Lung (tissue), 12 donors: Measurements from ENCODE around the gene RAPSN. TPM values are rescaled to one million over a fixed set of nuclear protein-coding genes. Genes with fewer than 3 reads are reported as not detected.

Source experiments
- ATAC-seq: fragments of 200-7000 bp; cut with Tn5 transposase; one replicate; pipeline ENCODE4 v1.9.1; 2020; ENCODE audit warnings: moderate number of reproducible peaks; ENCODE audit not compliant: insufficient read depth, low FRiP score
- DNase-seq, 3 donors: peaks; one replicate each; pipeline ENCODE4 v3.0.0-alpha.2; 2013 to 2017
- H3K27ac ChIP-seq, 2 donors: one replicate each; pipeline ENCODE4 v1.5.1; 2013; ENCODE audit warnings: mild to moderate bottlenecking in 2 of 2, moderate library complexity in 2 of 2, control low read depth in 1 of 2, inconsistent platforms in 1 of 2, low read depth in 1 of 2, low read length in 1 of 2
- H3K27me3 ChIP-seq, 3 donors: one replicate each; pipeline ENCODE4 v1.5.1; 2013; ENCODE audit warnings: low read length in 2 of 3; ENCODE audit not compliant: control insufficient read depth in 3 of 3, insufficient read depth in 3 of 3
- H3K36me3 ChIP-seq, 4 donors: one replicate each; pipeline ENCODE4 v1.5.1; 2013; ENCODE audit warnings: low read length in 4 of 4, mild to moderate bottlenecking in 1 of 4, moderate library complexity in 1 of 4; ENCODE audit not compliant: control insufficient read depth in 4 of 4, insufficient read depth in 4 of 4
- H3K4me1 ChIP-seq, 5 donors: one replicate each; pipeline ENCODE4 v1.5.1; 2013; ENCODE audit warnings: low read length in 5 of 5, mild to moderate bottlenecking in 2 of 5, moderate library complexity in 1 of 5; ENCODE audit not compliant: control insufficient read depth in 5 of 5, insufficient read depth in 5 of 5
- H3K4me3 ChIP-seq: one replicate; pipeline ENCODE4 v1.5.1; 2013; ENCODE audit warnings: mild to moderate bottlenecking, control low read depth, moderate library complexity
- H3K9ac ChIP-seq, 2 donors: one replicate each; pipeline ENCODE4 v1.5.1; 2013; ENCODE audit warnings: low read length in 2 of 2, control low read depth in 1 of 2; ENCODE audit not compliant: insufficient read depth in 1 of 2
- H3K9me3 ChIP-seq, 4 donors: one replicate each; pipeline ENCODE4 v1.5.1; 2013; ENCODE audit warnings: low read length in 3 of 4, mild to moderate bottlenecking in 1 of 4, moderate library complexity in 1 of 4; ENCODE audit not compliant: control insufficient read depth in 4 of 4, insufficient read depth in 3 of 4
- WGBS, 2 donors: extraction: QIAGEN DNeasy Blood & Tissue Kit; methylation state at CpG; one replicate each; pipeline ENCODE4 v1.1.7; 2013; 5-methylcytosine and 5-hydroxymethylcytosine counted together
- polyA plus RNA-seq, 2 donors: library from polyadenylated mRNA; stranded (reverse); fragments of 200-250 nt; gene quantifications; one replicate each; pipeline ENCODE4 v1.2.1, GENCODE V29; 2013
- total RNA-seq, 2 donors: library from RNA; depleted of rRNA in 1 of 2; stranded (reverse); fragments of >200 nt in 1 of 2; gene quantifications; one replicate each; pipeline ENCODE4 v1.2.1, GENCODE V29; 2014 to 2021
- TF ChIP-seq, protein P1 (sequence below): IDR thresholded peaks from 2 replicates; pipeline ENCODE4 v1.5.1; 2012; ENCODE audit warnings: mild to moderate bottlenecking; ENCODE audit errors: control extremely low read depth, extremely low read depth
- donor health status: control.
- donor health status: control.
- donor health status: Bipolar disorder and iron deficiency.
- donor health status: healthy.
- donor health status: DM: yes; HTN: yes; CAD: no.

The RAPSN gene
- total and polyA plus RNA-seq, 4 donors: 0.38 to 1.5 (median 0.49) TPM; not detected in 1

- H3K4me3 ChIP-seq: no peak overlapping the region
- H3K36me3 ChIP-seq: peaks cover 9 to 60% (median 30%) of the 10 kb centered on the region in 4 donors
- H3K27me3 ChIP-seq: no peaks in the 10 kb centered on the region
- peak overlapping the region; percentile 71 to 92 for H3K27ac ChIP-seq
- H3K4me1 ChIP-seq: peaks cover 0 to 18% (median 15%) of the 10 kb centered on the region in 5 donors
- DNase-seq (peak; percentile 87 to 92 (median 91)), ATAC-seq (peak; percentile 84)
- H3K9ac ChIP-seq: peak overlapping the region; percentile 3 to 49
- TF ChIP-seq, protein P1, sequence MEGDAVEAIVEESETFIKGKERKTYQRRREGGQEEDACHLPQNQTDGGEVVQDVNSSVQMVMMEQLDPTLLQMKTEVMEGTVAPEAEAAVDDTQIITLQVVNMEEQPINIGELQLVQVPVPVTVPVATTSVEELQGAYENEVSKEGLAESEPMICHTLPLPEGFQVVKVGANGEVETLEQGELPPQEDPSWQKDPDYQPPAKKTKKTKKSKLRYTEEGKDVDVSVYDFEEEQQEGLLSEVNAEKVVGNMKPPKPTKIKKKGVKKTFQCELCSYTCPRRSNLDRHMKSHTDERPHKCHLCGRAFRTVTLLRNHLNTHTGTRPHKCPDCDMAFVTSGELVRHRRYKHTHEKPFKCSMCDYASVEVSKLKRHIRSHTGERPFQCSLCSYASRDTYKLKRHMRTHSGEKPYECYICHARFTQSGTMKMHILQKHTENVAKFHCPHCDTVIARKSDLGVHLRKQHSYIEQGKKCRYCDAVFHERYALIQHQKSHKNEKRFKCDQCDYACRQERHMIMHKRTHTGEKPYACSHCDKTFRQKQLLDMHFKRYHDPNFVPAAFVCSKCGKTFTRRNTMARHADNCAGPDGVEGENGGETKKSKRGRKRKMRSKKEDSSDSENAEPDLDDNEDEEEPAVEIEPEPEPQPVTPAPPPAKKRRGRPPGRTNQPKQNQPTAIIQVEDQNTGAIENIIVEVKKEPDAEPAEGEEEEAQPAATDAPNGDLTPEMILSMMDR: no peak
- 28 to 40% methylated on average over 13 of the region's 13 CpGs for WGBS, 2 donors
- peaks cover 0 to 2% (median 0%) of the 10 kb centered on the region in 4 donors for H3K9me3 ChIP-seq
Observed at GRCh38 chr11:47415949-47416472, 32.9 kb downstream of the RAPSN start.

GRCh38 chr11:47415091-47415854 is 33.7 kb downstream of the RAPSN start:
- no peak for ATAC-seq
- Histone ChIP-seq H3K4me1 (peaks cover 0 to 20% (median 15%) of the 10 kb centered on the region in 5 donors), H3K9me3 (peaks cover 0 to 2% (median 0%) of the 10 kb centered on the region in 4 donors), H3K36me3 (peaks cover 8 to 57% (median 27%) of the 10 kb centered on the region in 4 donors), H3K27ac (peak overlapping the region; percentile 71 to 92), H3K4me3 (no peak overlapping the region), H3K27me3 (no peaks in the 10 kb centered on the region), H3K9ac (peak overlapping the region in 1 of 2 donors; percentile 3)
- no peak for DNase-seq
- 88 to 89% methylated on average over 31 of the region's 31 CpGs for WGBS, 2 donors
- TF ChIP-seq, protein P1: no peak

DNA sequence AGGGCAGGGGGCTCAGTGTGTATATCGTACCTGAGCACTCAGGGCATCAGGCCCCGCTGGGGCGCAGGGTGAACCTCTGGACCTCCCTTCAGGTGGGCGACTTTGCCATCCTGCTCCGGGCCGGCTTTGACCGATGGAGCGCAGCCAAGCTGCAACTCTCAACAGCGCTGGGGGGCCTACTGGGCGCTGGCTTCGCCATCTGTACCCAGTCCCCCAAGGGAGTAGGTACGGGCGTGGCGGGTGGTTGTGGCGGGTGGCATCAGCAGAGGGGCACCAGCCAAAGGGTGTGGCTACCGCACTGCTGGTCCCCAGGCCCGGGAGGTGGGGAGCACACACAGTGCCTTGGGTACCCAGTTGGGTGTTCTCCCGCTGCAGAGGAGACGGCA is 34.3 kb downstream of the RAPSN start:
- no peak for DNase-seq
- Histone ChIP-seq H3K27me3 (no peaks in the 10 kb centered on the region), H3K27ac (peak overlapping the region; percentile 49 to 54), H3K36me3 (peaks cover 4 to 52% (median 22%) of the 10 kb centered on the region in 4 donors), H3K9ac (no peak overlapping the region), H3K9me3 (no peaks in the 10 kb centered on the region), H3K4me1 (peaks cover 3 to 26% (median 21%) of the 10 kb centered on the region in 5 donors), H3K4me3 (no peak overlapping the region)
- 90 to 97% methylated on average over 18 to 19 of the region's 19 CpGs for WGBS, 2 donors
- TF ChIP-seq, protein P1: no peak
- ATAC-seq: no peak
